ENCODE results near the gene EFNA2.

Gene EFNA2

GRCh38 chr19:1249298-1249989 lies 36.2 kb upstream of the EFNA2 start:
- peak; percentile 51 for DNase-seq

DNA sequence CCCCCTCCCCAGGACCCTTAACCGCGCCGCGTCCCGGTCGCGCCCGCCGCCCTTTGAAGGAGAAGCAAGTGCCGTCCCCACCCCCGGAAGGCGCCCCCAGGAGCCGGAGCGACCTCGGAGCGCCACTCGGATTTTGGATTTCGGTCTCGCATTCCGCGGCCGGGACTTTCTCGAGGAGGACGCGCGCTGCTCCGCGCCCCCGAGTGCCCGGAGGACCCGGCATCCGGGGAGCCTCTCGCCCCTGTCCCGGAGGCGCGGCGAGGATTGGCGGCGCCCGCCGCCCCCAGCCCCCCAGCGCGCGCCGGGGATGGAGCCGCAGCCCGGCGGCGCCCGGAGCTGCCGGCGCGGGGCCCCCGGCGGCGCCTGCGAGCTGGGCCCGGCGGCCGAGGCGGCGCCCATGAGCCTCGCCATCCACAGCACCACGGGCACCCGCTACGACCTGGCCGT lies 35.7 kb upstream of the EFNA2 start:
- no peak for DNase-seq

DNA sequence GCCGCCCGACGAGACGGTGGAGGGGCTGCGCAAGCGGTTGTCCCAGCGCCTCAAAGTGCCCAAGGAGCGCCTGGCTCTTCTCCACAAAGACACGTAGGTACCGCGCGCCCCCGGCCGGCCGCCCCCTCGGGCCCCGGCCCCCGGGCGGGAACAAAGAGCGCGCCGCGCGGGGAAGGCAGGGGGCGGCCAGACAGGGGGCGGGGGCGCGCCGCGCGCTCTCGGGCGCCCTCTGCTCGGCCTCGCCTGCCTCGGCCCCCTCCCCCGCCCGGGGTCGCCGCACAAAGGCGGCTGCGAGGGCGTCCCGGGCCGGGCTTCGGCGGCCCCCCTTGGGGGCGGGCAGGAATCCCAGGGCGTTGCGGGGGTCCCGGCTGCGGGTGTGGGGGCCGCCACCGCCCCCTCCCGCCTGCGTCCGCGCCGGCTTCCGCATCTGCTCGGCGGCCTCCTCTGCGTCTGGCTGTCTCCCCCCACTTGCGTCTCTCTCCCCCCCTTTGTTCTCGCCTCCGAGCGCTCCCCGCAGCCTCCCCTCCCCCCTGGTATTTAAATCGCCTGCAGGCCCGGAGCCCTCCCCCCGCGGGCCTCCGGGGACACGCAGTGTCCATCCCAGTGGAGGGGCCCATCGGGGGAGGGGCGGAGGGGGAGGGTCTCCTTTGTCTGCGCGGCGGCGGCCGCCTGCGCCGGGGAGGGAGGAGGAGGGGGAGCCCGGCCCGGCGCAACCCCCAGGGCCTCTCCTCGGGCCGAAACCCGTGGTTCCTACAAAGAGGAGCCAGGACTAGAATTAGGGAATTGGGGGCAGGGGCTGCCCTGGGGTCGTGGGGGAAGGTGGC lies 35.0 kb upstream of the EFNA2 start:
- no peak for DNase-seq

GRCh38 chr19:1251330-1252220 lies 34.1 kb upstream of the EFNA2 start:
- no peak for DNase-seq

GRCh38 chr19:1252221-1252820 lies 33.4 kb upstream of the EFNA2 start:
- no peak for DNase-seq

DNA sequence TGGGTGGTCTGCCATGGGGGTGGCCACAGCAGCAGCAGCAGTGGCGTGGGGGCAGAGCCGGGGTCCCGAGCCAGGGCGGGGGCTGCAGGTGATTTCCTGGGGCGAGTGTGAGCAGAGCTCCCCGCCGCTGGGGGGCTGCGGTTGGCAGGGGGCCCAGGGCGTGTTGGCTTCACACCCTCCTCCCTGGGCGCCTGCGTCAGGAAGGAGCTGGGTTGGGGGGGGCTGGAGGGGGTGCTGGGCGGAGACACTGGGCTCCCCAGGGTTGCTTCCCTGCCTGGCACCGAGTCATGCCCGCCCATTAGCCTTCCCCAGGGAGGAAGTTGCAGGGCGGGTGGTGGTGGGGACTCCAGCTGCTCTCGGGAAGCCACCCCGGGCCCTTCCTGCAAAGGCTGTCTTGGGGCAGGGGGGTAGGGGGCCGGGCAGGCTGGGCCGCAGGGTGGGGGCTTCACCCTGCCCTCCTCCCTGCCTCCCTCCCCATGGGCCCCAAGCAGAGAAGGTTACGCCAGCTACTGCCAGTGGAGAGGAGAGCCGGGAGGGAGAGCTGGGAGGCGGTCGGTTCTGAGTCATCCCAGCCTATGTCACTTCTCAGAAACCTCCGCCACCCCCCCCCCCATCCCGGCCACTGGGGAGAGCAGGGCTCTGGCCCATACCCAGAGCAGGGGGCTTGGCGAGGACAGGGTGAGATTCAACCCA lies 32.7 kb upstream of the EFNA2 start:
- no peak for DNase-seq

- DNase-seq: no peak
These were observed 32.1 kb upstream of the EFNA2 start for GRCh38 chr19:1253514-1254080.

GRCh38 chr19:1254081-1254527 lies 31.6 kb upstream of the EFNA2 start:
- DNase-seq: no peak

DNA sequence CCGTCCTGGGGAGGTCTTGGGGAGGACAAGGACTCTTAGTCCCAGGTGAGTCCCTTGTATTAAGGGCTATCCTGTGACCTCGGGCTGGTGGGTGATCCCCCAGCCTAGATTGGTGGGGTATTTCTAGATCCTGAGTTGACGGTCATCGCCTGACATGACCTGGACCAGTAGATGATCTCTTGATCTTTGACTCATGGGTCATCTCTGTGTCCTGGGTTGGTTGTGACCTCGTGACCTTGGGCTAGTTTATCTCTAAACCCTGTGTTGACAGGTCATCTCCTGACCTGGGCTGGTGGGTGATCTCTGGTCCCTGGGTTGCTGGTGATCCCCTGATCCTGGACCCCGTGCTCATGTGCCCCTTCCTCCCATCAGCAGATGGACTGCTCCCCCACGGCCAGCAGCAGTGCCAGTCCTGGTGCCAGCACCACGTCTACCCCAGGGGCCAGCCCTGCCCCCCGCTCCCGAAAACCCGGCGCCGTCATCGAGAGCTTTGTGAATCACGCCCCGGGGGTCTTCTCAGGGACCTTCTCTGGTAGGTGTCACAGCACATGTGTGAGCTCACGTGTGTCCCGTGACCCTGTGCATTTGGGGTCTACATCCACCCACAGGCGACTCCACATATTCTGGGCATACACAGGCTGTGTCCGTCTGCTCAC lies 31.0 kb upstream of the EFNA2 start:
- no peak for DNase-seq

GRCh38 chr19:1255186-1256161 lies 30.2 kb upstream of the EFNA2 start:
- no peak for DNase-seq

DNA sequence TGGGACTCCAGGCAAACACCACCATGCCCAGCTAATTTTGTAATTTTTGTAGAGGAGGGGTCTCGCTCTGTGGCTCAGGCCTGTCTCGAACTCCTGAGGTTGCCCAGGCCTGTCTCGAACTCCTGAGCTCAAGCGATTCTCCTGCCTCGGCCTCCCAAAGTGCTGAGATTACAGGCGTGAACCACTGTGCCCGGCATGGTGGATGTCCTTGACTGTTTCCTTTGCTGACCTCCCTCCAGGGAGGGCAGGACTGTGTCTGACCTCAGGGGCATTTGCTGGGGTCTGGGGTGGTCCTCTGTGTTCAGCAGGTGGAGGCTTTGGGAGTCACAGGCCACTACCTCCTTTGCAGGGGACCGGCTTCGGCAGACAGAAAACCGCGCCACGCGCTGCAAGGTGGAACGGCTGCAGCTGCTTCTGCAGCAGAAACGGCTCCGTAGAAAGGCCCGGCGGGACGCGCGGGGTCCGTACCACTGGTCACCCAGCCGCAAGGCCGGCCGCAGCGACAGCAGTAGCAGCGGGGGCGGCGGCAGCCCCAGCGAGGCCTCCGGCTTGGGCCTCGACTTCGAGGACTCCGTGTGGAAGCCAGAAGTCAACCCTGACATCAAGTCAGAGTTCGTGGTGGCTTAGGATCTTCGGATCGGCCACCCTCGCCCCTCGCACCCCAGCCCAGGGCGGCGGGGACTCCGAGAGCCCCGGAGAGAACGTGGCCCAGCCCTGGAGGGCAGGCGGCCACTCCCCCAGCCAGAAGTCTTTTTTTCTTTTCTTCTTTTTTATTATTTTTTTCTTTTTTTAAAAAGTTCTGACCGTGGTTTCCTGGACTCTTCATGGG lies 28.8 kb upstream of the EFNA2 start:
- DNase-seq: no peak

- no peak for DNase-seq
These were observed 28.1 kb upstream of the EFNA2 start for GRCh38 chr19:1257475-1258162.

DNA sequence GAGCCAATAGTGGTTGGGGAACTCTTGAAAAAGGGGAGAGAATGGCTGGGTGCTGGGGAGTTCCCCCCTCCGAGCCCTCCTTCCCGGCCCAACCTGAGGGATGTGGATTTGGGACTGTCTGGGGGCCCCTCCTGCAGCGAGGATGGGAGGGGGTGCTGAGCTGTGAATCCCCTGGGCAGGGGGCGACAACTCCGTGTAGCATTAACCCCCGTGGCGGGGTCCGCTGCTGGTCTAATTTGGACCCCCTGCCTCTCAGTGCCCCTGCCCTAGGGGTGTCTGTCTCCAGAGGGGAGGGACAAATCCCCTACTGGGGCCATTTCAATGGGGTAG lies 27.5 kb upstream of the EFNA2 start:
- no peak for DNase-seq

GRCh38 chr19:1258707-1259205 lies 26.9 kb upstream of the EFNA2 start:
- DNase-seq: no peak

DNA sequence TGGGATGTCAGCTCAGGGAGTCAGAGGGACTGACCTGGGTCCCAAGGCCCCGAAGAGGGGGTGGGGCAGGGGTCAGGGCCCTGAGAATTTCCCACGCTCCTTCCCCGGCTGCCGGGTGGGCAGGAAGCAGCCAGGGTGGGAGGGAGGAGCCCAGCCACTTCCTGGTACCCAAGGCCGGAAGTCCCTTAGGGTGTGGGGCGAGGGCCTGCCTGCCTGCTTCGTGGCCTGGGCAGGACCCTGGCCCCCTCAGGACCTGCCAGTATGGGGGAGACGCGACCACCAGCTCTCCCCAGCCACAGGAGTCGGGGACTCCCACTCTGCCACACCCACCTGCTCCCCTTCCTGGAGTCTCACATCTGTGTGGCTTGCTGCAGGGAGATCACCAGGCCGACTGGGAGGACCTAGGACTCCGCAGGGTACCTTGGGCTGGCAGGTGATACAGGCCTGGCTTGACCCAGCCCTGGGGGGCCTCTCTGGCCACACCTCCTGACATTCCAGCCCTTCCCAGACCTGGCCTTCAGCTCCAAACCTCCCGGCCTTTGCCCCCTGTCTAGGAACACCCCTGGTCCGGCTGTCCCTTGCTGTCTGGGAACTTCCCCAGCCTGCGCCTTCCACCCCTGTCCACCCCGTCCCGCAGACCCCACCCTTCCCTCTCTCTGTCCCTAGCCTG lies 26.3 kb upstream of the EFNA2 start:
- DNase-seq: no peak

DNA sequence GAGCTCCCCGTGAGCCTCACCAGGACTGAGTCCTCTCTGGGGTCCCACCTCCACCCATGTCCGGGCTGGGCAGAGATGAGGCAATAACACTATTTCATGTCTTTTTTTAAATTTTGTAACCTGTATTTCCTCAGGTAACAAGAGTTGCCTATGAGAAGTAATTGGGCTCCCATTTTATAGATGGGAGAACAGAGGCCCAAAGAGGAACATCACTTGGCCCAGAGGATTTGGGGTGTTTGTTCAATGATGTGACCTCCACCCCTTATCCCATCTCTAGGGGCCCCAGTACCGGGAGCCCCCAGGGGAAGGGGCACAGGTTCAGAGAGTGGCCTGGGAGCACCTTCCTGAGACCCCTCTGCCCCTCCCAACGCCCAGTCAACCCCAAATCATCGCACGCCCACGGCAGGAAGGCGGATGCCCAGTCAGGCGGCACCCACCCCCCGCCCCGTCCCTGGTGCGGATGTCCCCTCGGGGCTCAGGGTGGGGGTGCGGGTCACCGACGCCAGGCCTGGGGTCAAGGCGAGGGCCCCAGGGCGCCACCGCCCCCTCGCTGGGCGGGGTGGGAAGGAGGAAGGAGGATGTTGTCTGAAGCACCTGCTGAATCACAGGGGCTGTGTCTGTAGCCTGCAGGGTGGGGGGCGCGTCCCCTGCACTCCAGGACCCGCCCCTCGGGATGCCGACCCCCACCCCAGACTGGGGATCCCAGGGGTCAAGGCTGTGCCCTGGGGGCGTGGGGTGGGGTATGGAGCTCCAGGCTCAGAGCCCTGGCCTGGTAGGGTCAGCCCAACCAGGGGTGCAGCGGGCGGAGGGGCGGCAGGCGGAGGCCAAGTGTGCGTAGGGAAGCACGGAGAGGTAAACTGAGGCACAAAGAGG lies 25.6 kb upstream of the EFNA2 start:
- DNase-seq: no peak
